ENCODE data around the gene TRIO. TPM values are rescaled to one million over a fixed set of nuclear protein-coding genes. Genes with fewer than 3 reads are reported as not detected.

The TRIO gene
- total RNA-seq, 1 donor from 2014 or later = 163 TPM

- TF ChIP-seq CTCF (IDR thresholded peaks at IDR 0.05; ENCODE audit: unreplicated experiment) = no peak
- Mint-ChIP-seq H3K27ac (no peak overlapping the region), H3K36me3 (ENCODE audit: insufficient read depth) (peaks cover 15% of the 10 kb centered on the region), H3K4me1 (ENCODE audit: low read depth) (peaks cover 3% of the 10 kb centered on the region), H3K27me3 (no peaks in the 10 kb centered on the region), H3K9me3 (ENCODE audit: low read depth) (no peaks in the 10 kb centered on the region), H3K4me3 (ENCODE audit: low read depth) (no peak overlapping the region)
- DNase-seq (ENCODE audit: low spot score, unreplicated experiment) = no peak
Measured at GRCh38 chr5:14302330-14302729, 159.2 kb downstream of the TRIO start.

GRCh38 chr5:14305045-14305444, 161.9 kb downstream of the TRIO start:
- H3K9me3 Mint-ChIP-seq (ENCODE audit: low read depth) = no peaks in the 10 kb centered on the region
- H3K4me1 Mint-ChIP-seq (ENCODE audit: low read depth) = peaks cover 8% of the 10 kb centered on the region
- H3K4me3 Mint-ChIP-seq (ENCODE audit: low read depth) = no peak overlapping the region
- DNase-seq (ENCODE audit: low spot score, unreplicated experiment) = no peak
- H3K27ac Mint-ChIP-seq = peak overlapping the region; percentile 75
- no peaks in the 10 kb centered on the region for H3K27me3 Mint-ChIP-seq
- H3K36me3 Mint-ChIP-seq (ENCODE audit: insufficient read depth) = peaks cover 30% of the 10 kb centered on the region
- TF ChIP-seq CTCF (IDR thresholded peaks at IDR 0.05; ENCODE audit: unreplicated experiment) = no peak

DNA sequence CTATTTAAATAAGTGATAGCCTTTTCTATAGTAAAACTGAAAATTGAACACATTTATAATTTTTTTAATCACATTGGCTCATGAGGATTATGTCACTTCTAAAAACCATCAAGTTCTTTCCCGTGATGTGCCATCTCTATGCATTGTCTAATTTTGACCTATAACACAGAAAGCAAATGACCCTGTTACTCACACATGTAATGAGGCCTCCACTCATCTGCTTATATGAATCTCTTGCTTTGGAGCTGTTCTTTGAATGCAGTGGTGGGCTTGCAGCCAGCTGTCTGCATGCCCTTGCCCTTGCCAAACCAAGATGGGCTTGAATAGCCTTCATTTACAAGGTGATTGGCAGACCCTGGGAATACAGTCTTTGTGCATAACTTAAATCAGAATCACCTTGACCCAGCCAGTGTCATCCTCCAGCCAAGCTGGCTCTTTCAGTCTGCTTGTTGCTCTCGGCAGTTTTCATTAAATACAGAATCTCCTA, 163.2 kb downstream of the TRIO start:
- H3K36me3 Mint-ChIP-seq (ENCODE audit: insufficient read depth) = peaks cover 30% of the 10 kb centered on the region
- no peak overlapping the region for H3K27ac Mint-ChIP-seq
- DNase-seq (ENCODE audit: low spot score, unreplicated experiment) = no peak
- peaks cover 5% of the 10 kb centered on the region for H3K4me1 Mint-ChIP-seq (ENCODE audit: low read depth)
- no peaks in the 10 kb centered on the region for H3K9me3 Mint-ChIP-seq (ENCODE audit: low read depth)
- no peak for TF ChIP-seq CTCF (IDR thresholded peaks at IDR 0.05; ENCODE audit: unreplicated experiment)
- H3K4me3 Mint-ChIP-seq (ENCODE audit: low read depth) = no peak overlapping the region
- H3K27me3 Mint-ChIP-seq = no peaks in the 10 kb centered on the region

- Mint-ChIP-seq H3K36me3 (ENCODE audit: insufficient read depth) (peaks cover 27% of the 10 kb centered on the region), H3K27ac (no peak overlapping the region), H3K27me3 (no peaks in the 10 kb centered on the region), H3K9me3 (ENCODE audit: low read depth) (no peaks in the 10 kb centered on the region), H3K4me3 (ENCODE audit: low read depth) (no peak overlapping the region), H3K4me1 (ENCODE audit: low read depth) (peaks cover 7% of the 10 kb centered on the region)
- TF ChIP-seq CTCF (IDR thresholded peaks at IDR 0.05; ENCODE audit: unreplicated experiment) = no peak
- DNase-seq (ENCODE audit: low spot score, unreplicated experiment) = no peak
Measured at GRCh38 chr5:14308384-14309154, 165.4 kb downstream of the TRIO start.

DNA sequence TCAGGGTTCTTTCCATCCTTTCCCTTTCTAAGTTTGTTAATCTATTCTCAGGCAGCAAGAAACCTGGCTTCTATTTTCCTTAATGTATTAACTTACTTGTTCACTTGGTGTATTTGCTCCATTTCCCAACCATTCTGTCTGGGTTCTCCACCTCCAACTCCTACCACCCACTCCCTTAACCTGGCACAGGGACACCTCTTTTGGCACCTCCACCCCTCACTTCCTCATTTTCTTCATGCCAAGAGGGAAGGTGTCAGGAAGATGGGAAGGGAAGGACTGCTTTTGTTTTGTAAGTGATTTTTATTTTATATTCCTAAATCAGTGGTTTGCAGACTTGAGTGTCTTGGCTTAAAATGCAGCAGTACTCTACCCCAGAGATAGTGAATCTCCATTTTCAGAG, 166.1 kb downstream of the TRIO start:
- DNase-seq (ENCODE audit: low spot score, unreplicated experiment) = no peak
- H3K27ac Mint-ChIP-seq = no peak overlapping the region
- no peaks in the 10 kb centered on the region for H3K9me3 Mint-ChIP-seq (ENCODE audit: low read depth)
- no peaks in the 10 kb centered on the region for H3K27me3 Mint-ChIP-seq
- peaks cover 7% of the 10 kb centered on the region for H3K4me1 Mint-ChIP-seq (ENCODE audit: low read depth)
- peaks cover 25% of the 10 kb centered on the region for H3K36me3 Mint-ChIP-seq (ENCODE audit: insufficient read depth)
- H3K4me3 Mint-ChIP-seq (ENCODE audit: low read depth) = no peak overlapping the region
- no peak for TF ChIP-seq CTCF (IDR thresholded peaks at IDR 0.05; ENCODE audit: unreplicated experiment)

Data from progenitor cell of endocrine pancreas (in vitro differentiated cells).